Glutamatergic neuron (in vitro differentiated cells): ENCODE measurements around the gene DDX54. TPM values are rescaled to one million over a fixed set of nuclear protein-coding genes. Genes with fewer than 3 reads are reported as not detected.

Source experiments
- DNase-seq: peaks from one replicate; pipeline ENCODE4 v3.0.0; 2022
- H3K27ac Mint-ChIP-seq: one replicate; pipeline ENCODE4 v1.8.0; 2020; ENCODE audit warnings: mild to moderate bottlenecking, mixed read lengths, inconsistent platforms; ENCODE audit not compliant: unreplicated experiment
- H3K27me3 Mint-ChIP-seq: one replicate; pipeline ENCODE4 v1.8.0; 2020; ENCODE audit warnings: mild to moderate bottlenecking, moderate library complexity, mixed read lengths, inconsistent platforms; ENCODE audit not compliant: unreplicated experiment
- H3K36me3 Mint-ChIP-seq: one replicate; pipeline ENCODE4 v1.8.0; 2020; ENCODE audit warnings: mild to moderate bottlenecking, mixed read lengths, inconsistent platforms; ENCODE audit not compliant: unreplicated experiment
- H3K4me1 Mint-ChIP-seq: one replicate; pipeline ENCODE4 v1.8.0; 2020; ENCODE audit warnings: mild to moderate bottlenecking, low read depth, mixed read lengths, inconsistent platforms; ENCODE audit not compliant: unreplicated experiment
- H3K4me3 Mint-ChIP-seq: one replicate; pipeline ENCODE4 v1.8.0; 2020; ENCODE audit warnings: mild to moderate bottlenecking, mixed read lengths, inconsistent platforms; ENCODE audit not compliant: unreplicated experiment
- H3K9me3 Mint-ChIP-seq: one replicate; pipeline ENCODE4 v1.8.0; 2020; ENCODE audit warnings: mild to moderate bottlenecking, moderate library complexity, mixed read lengths, inconsistent platforms; ENCODE audit not compliant: unreplicated experiment
- total RNA-seq: library from RNA; stranded (reverse); fragmentation: NEBNext Ultra II Directional; extraction: Animal tissue kit (Norgen Biotek cat#: 25700); gene quantifications from one replicate; pipeline ENCODE4 v1.2.1, GENCODE V29; 2021; ENCODE audit not compliant: unreplicated experiment
- TF ChIP-seq, protein P1 (sequence below): fragments of 200-600 bp; sonication (generic); IDR thresholded peaks from one replicate; pipeline ENCODE4 v1.5.0; 2021; ENCODE audit not compliant: partially characterized antibody, unreplicated experiment

The DDX54 gene
- total RNA-seq, 1 donor from 2014 or later: 16.9 TPM

GRCh38 chr12:113157218-113157859, 27.9 kb downstream of the DDX54 start:
- Mint-ChIP-seq H3K9me3 (no peaks in the 10 kb centered on the region), H3K4me3 (no peak overlapping the region), H3K27me3 (peaks cover 7% of the 10 kb centered on the region), H3K36me3 (no peaks in the 10 kb centered on the region), H3K27ac (no peak overlapping the region), H3K4me1 (peaks cover 12% of the 10 kb centered on the region)
- TF ChIP-seq, protein P1, sequence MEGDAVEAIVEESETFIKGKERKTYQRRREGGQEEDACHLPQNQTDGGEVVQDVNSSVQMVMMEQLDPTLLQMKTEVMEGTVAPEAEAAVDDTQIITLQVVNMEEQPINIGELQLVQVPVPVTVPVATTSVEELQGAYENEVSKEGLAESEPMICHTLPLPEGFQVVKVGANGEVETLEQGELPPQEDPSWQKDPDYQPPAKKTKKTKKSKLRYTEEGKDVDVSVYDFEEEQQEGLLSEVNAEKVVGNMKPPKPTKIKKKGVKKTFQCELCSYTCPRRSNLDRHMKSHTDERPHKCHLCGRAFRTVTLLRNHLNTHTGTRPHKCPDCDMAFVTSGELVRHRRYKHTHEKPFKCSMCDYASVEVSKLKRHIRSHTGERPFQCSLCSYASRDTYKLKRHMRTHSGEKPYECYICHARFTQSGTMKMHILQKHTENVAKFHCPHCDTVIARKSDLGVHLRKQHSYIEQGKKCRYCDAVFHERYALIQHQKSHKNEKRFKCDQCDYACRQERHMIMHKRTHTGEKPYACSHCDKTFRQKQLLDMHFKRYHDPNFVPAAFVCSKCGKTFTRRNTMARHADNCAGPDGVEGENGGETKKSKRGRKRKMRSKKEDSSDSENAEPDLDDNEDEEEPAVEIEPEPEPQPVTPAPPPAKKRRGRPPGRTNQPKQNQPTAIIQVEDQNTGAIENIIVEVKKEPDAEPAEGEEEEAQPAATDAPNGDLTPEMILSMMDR: no peak
- no peak for DNase-seq

DNA sequence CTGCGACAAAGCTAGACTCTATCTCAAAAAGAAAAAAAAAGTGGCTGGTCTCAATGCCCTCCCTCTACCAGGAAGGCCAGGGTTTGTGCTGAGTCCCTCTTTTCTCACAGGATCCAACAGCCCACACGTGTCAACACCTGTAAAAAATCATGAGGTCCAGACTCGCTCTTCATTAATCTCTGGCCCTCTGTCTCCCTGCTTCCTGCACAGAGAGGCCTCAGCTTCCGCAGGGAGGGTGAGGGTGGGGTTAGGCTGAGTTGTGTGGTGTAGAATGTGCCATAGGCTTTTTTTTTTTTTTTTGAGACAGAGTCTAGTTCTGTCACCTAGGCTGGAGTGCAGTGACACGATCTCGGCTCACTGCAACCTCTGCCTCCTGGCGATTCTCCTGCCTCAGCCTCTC, 29.6 kb downstream of the DDX54 start:
- DNase-seq: no peak
- Mint-ChIP-seq H3K27me3 (peaks cover 11% of the 10 kb centered on the region), H3K4me1 (peaks cover 7% of the 10 kb centered on the region), H3K27ac (no peak overlapping the region), H3K4me3 (no peak overlapping the region), H3K36me3 (no peaks in the 10 kb centered on the region), H3K9me3 (no peaks in the 10 kb centered on the region)
- TF ChIP-seq, protein P1: no peak

DNA sequence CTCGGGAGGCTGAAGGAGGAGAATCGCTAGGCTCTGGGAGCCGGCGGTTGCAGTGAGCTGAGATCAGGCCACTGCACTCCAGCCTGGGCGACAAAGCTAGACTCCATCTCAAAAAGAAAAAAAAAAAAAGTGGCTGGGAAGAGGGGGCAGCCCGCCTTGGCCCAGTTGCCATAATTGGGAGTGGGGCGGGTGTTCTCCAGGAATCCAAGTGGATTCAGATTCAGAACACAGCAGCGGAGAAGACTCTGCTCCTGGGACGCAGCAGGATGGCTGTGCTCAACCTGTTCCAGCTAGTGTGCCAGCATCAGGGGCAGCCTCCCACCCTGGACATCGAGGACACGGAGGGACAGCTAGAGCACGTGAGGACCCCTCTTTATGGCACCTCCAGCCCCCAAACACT, 30.2 kb downstream of the DDX54 start:
- Mint-ChIP-seq H3K4me1 (peaks cover 5% of the 10 kb centered on the region), H3K36me3 (no peaks in the 10 kb centered on the region), H3K9me3 (peaks cover 2% of the 10 kb centered on the region), H3K4me3 (no peak overlapping the region), H3K27ac (no peak overlapping the region), H3K27me3 (peaks cover 11% of the 10 kb centered on the region)
- no peak for DNase-seq
- TF ChIP-seq, protein P1: no peak

DNA sequence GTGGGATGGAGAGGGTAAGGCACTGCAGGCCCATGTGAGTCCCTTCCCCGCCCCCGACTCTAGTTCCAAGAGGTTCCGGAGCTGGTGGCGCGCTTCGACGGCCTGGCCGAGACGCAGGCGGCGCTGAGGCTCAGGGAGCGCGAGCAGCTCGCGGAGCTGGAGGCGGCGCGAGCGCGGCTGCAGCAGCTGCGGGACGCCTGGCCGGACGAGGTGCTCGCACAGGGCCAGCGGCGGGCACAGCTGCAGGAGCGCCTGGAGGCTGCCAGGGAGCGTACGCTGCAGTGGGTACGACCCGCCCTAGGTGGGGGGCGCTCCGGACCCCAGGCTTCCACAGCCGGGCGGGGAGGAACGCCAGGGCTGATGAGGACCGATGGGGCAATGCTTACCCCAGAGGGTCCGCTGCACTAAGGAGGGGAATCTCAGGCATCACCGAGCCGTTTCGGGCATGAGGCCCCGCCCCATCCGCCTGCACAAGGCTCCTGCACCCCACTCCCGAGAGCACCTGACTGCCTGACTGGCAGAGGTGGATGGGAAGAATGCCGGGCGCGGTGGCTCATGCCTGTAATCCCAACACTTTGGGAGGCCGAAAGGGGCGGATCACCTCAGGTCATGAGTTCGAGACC, 30.8 kb downstream of the DDX54 start:
- peaks cover 2% of the 10 kb centered on the region for H3K9me3 Mint-ChIP-seq
- H3K4me1 Mint-ChIP-seq: peaks cover 8% of the 10 kb centered on the region
- TF ChIP-seq, protein P1: no peak
- no peak overlapping the region for H3K27ac Mint-ChIP-seq
- H3K36me3 Mint-ChIP-seq: no peaks in the 10 kb centered on the region
- H3K27me3 Mint-ChIP-seq: peaks cover 14% of the 10 kb centered on the region
- DNase-seq: peak; percentile 65
- H3K4me3 Mint-ChIP-seq: no peak overlapping the region
